Middle frontal gyrus (tissue), 1 donor: ENCODE data around the gene MICAL2.

Experiments used
- DNase-seq: peaks from one replicate; pipeline ENCODE4 v3.0.0-alpha.2; 2015; ENCODE audit warnings: low spot score; ENCODE audit errors: extremely low spot score

The MICAL2 gene

GRCh38 chr11:12117611-12118010 lies 7.2 kb downstream of the MICAL2 start:
- DNase-seq = no peak

GRCh38 chr11:12118949-12119348 lies 8.6 kb downstream of the MICAL2 start:
- DNase-seq = no peak

GRCh38 chr11:12119502-12119901 lies 9.1 kb downstream of the MICAL2 start:
- no peak for DNase-seq

DNA sequence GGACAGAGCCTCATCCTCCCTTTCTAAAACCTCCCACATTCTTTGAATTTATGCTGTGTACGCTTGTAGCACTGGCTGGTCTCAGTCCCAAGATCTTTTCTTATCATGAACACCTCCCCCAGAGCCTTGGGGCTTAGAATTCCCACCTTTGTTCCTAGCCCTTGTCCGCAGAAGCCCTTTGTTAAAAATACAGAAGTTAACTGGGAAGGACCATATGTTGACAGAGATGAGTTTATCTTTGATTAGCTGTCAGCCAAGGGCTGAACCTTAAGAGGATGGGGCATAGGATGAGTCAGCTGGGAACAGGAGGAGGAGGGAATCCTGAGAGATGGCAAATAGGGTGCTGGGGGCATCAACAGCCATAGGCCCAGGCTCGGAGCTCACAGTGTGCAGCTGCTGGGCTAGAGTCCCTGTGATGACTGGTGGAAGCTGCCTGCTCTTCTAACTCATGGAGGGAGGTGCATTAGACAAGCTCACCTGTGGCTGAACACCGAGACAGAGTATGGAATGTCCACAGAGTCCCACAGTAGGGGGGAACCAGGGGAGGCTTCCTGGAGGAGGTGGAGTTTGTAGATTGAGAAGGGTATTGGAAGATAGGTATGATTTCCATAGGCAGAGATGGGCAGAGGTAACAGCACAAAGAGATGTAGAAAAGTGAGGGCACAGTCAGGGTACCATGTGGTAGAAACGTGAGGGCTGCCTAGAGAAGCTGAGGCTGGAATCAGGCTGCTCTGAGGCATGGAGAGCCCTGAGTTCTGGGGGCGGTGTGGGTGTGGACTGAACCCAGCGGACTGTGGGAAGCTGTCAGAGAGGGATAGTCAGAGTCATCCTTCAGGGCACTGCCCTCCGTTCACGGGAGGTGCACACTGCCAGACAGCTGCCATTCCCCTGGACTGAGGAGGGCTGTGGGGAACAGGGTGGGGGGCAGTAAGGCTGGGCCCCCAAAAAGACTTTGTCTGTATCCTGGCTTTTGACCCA lies 9.9 kb downstream of the MICAL2 start:
- no peak for DNase-seq

DNA sequence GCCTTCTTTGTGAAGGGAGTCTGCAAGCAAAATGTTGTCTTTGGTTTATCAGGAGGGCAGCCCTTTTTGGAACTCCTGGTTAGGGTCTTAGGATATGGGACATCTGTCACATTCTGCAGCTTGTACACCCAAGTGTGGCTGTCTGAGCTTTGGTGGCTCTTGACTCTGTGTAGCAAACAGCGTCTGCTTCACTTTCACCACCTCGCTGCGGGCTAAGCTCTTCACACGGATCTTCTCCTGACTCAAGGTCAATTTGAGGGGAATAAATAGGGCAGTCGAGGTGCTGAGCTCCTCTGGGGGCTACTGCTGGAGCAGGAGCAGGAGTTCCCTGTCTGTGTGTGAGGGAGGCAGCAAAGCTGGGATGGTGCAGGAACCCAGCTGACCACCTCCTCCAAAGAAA lies 10.6 kb downstream of the MICAL2 start:
- DNase-seq = no peak

- DNase-seq = no peak
These were observed 11.1 kb downstream of the MICAL2 start for GRCh38 chr11:12121517-12121916.

GRCh38 chr11:12122083-12122482 lies 11.7 kb downstream of the MICAL2 start:
- DNase-seq = no peak

- no peak for DNase-seq
These were observed 12.9 kb downstream of the MICAL2 start for GRCh38 chr11:12123273-12123672.

GRCh38 chr11:12123799-12124198 lies 13.4 kb downstream of the MICAL2 start:
- DNase-seq = no peak

DNA sequence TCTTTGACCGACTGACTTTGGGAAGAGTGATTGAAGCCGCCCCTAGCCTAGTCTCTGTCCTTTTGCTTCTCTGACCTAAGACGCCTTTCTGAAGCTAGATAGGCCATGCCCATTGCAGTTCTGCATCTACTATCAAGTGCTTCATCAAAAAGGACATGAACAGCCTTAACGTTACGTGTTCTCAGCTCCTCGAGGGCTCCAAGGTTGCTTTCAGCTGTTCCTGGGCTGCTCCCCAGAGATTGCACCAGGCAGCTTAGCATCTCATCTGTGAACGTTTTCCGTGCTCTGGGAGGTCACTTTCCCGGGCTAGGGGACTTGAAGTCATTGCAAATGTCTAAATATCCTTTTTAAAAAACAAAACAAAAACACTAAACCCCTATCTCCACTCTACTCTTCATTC lies 13.9 kb downstream of the MICAL2 start:
- no peak for DNase-seq

DNA sequence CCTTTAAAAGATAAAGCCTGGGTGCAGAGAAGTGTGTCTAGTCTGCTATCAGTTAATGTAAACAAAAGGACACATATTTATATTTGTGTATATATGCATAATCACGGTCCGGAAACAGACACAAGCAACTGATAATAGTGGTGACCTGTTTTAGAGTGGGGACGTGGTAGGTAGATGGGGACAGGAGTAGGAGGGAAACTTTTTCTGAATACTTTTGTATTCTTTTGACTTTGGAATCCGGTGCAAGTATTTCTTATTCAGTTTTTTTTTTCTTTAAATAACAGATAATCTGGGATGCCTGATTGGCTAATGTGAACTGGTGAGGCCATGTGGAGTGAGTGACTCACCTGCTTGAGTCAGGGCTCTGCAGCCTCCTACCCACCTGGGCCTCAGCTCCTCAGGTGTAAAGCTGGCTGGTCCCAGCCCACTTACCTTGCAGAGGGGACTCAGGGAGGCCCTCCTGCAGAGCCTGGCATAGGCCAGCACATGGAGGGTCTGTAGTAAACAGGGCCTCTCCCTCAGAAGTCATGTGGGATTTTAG lies 15.3 kb downstream of the MICAL2 start:
- no peak for DNase-seq

- DNase-seq = no peak
These were observed 16.1 kb downstream of the MICAL2 start for GRCh38 chr11:12126344-12127019.

GRCh38 chr11:12127206-12127898 lies 17.0 kb downstream of the MICAL2 start:
- DNase-seq = no peak

GRCh38 chr11:12128301-12128751 lies 17.9 kb downstream of the MICAL2 start:
- no peak for DNase-seq

DNA sequence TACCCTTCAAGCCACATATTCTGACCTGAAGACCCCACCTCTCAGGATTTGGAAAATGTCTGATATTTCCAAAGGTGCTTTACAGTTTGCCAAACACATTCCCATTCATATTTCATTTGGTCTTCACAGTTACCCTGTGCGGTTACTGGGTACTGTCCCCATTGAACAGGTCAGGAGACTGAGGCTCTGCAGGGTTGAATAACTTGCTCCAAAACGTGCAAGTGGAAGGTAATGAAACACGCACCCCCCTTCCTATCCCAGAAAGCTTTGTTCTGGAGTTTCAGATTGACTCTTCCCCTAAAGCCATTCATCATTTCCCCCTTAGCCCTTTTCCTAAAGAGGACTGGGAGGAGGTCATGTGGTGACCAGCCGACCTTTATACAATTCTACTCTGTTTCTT lies 18.8 kb downstream of the MICAL2 start:
- DNase-seq = no peak

- no peak for DNase-seq
These were observed 20.0 kb downstream of the MICAL2 start for GRCh38 chr11:12130180-12130980.

GRCh38 chr11:12131943-12132789 lies 21.8 kb downstream of the MICAL2 start:
- no peak for DNase-seq

DNA sequence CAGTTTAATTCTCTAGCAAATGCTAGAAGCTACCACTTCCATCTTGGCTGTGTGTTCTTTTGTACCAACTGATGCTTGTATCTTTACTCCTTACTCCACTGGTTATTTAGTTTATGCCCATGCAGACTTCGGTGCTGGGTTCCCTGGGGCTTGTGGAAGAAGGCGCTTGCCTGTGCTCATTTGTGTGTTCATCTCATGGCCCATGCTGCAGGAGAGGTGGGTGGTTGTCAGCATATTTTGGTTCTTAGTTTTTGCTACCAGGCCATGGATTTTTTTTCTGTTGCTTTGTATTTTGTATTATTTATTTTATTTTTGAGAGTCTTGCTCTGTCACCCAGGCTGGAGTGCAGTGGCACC lies 22.4 kb downstream of the MICAL2 start:
- no peak for DNase-seq

DNA sequence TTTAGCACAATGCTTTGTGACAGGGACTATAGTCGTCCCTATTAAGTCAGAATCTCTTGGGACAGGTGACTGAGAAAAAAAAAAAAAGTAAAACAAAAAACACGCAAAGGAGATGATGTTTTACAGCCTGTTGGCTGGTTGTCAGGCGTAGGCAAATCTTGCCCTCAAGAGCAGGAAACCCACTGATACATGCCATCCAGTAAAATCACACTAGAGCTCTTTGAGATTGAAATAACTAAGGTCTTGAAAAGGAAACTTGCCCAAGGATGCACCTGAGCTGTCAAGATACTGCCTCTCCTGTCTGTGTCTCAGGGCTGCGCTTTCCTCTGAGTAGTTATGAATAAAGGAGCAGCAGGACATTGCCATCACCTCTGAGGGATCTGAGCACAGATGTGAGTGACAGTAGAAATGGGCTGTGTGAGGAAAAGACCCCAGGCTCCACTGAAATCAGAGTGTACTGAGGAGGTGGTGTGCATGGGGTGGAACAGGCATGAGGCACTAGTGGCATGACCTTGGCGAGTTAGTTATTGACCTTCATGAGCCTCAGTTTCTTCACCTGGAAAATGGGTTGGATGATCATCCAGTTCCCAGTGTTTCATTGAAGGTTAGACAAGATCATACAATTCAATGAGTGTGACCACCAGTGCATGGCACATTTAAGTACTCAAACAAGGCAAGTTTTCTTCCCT lies 23.3 kb downstream of the MICAL2 start:
- no peak for DNase-seq
